NOMO-1 treated with dmso at 0.1 percent for 144 hours (cell line): Measurements from ENCODE around the gene CLASP1.

Source experiments
- DNase-seq: peaks from one replicate; lab custom pipeline; 2025; ENCODE audit not compliant: unreplicated experiment; lab: John Stamatoyannopoulos, UW

The CLASP1 gene

GRCh38 chr2:121513597-121514333, 135.5 kb downstream of the CLASP1 start:
- DNase-seq: no peak

- no peak for DNase-seq
These were observed 138.4 kb downstream of the CLASP1 start for GRCh38 chr2:121510857-121511256.

- no peak for DNase-seq
These were observed 142.6 kb downstream of the CLASP1 start for GRCh38 chr2:121506621-121507020.

- DNase-seq: no peak
These were observed 143.2 kb downstream of the CLASP1 start for GRCh38 chr2:121505986-121506586.

GRCh38 chr2:121505005-121505404, 144.3 kb downstream of the CLASP1 start:
- DNase-seq: no peak

GRCh38 chr2:121504316-121504715, 144.9 kb downstream of the CLASP1 start:
- no peak for DNase-seq

- DNase-seq: no peak
These were observed 146.5 kb downstream of the CLASP1 start for GRCh38 chr2:121502781-121503180.

GRCh38 chr2:121502246-121502645, 147.0 kb downstream of the CLASP1 start:
- no peak for DNase-seq

GRCh38 chr2:121501554-121501953, 147.7 kb downstream of the CLASP1 start:
- no peak for DNase-seq

- DNase-seq: no peak
These were observed 148.2 kb downstream of the CLASP1 start for GRCh38 chr2:121501031-121501430.

GRCh38 chr2:121498731-121499130, 150.5 kb downstream of the CLASP1 start:
- no peak for DNase-seq

- DNase-seq: no peak
These were observed 156.9 kb downstream of the CLASP1 start for GRCh38 chr2:121492409-121492808.

- DNase-seq: no peak
These were observed 157.7 kb downstream of the CLASP1 start for GRCh38 chr2:121491518-121491917.

GRCh38 chr2:121490584-121491133, 158.6 kb downstream of the CLASP1 start:
- DNase-seq: no peak

- DNase-seq: no peak
These were observed 159.2 kb downstream of the CLASP1 start for GRCh38 chr2:121489911-121490583.

GRCh38 chr2:121489284-121489683, 160.0 kb downstream of the CLASP1 start:
- no peak for DNase-seq

GRCh38 chr2:121486191-121486790, 163.0 kb downstream of the CLASP1 start:
- no peak for DNase-seq

GRCh38 chr2:121485039-121485438, 164.2 kb downstream of the CLASP1 start:
- no peak for DNase-seq

- DNase-seq: no peak
These were observed 165.4 kb downstream of the CLASP1 start for GRCh38 chr2:121483846-121484245.

- no peak for DNase-seq
These were observed 166.2 kb downstream of the CLASP1 start for GRCh38 chr2:121483021-121483420.

- DNase-seq: no peak
These were observed 168.4 kb downstream of the CLASP1 start for GRCh38 chr2:121480826-121481225.
